ENCODE results near the gene PLCL1. TPM values are rescaled to one million over a fixed set of nuclear protein-coding genes. Genes with fewer than 3 reads are reported as not detected.

The PLCL1 gene
- total and polyA plus RNA-seq, 10 of the 15 experiments (the other 5 are each of a cell fraction or from before 2014, with no cell fraction given), result 0.03 to 1.5 (median 0.22) TPM

- no peak for TF ChIP-seq MEF2A (IDR thresholded peaks at IDR 0.05; ENCODE audit: insufficient read depth, low read depth, low read length)
- TF ChIP-seq CBX5 (IDR thresholded peaks at IDR 0.05; ENCODE audit: low read depth), result no peak
- no peak for TF ChIP-seq RCOR1 (conservative IDR thresholded peaks at IDR 0.05; ENCODE audit: low read depth, low read length)
- TF ChIP-seq ZBED1 (IDR thresholded peaks at IDR 0.05; ENCODE audit: borderline replicate concordance), result no peak
- TF ChIP-seq MEF2B (IDR thresholded peaks at IDR 0.05; ENCODE audit: partially characterized antibody, poor library complexity, severe bottlenecking), result no peak
- TF ChIP-seq ELK1 (IDR thresholded peaks at IDR 0.05; ENCODE audit: low read depth, low read length), result no peak
- no peak for TF ChIP-seq SKIL (IDR thresholded peaks at IDR 0.05; ENCODE audit: low read depth, poor library complexity, severe bottlenecking)
- no peak for TF ChIP-seq FOXK2 (IDR thresholded peaks at IDR 0.05)
- no peak for TF ChIP-seq NFYA (IDR thresholded peaks at IDR 0.05; ENCODE audit: borderline replicate concordance, low read depth, low read length)
Observed at GRCh38 chr2:197877038-197877437, 72.6 kb downstream of the PLCL1 start (continued).

GRCh38 chr2:197878792-197879191 is 74.4 kb downstream of the PLCL1 start:
- no peaks in the 10 kb centered on the region for H3K9me3 ChIP-seq (replicated peaks; ENCODE audit: control insufficient read depth, insufficient read depth, low read length)
- H3K79me2 ChIP-seq (ENCODE audit: control insufficient read depth, insufficient read depth, low read length), result no peaks in the 10 kb centered on the region
- intact Hi-C loops (cut with micrococcal nuclease; ENCODE audit: unreplicated experiment) (no loop called here), in situ Hi-C loops (cut with MboI) (no loop called here)
- FAIRE-seq, result no peak
- H3K4me3 ChIP-seq, result no peak overlapping the region
- TF ChIP-seq TCF3 (IDR thresholded peaks at IDR 0.05; ENCODE audit: borderline replicate concordance, insufficient read depth, low read depth, low read length), result no peak
- TF ChIP-seq CBFB (IDR thresholded peaks at IDR 0.05; ENCODE audit: low read depth), result no peak
- TF ChIP-seq ZNF622 (IDR thresholded peaks at IDR 0.05), result no peak
- TF ChIP-seq TAF1 (IDR thresholded peaks at IDR 0.05; ENCODE audit: borderline replicate concordance, low read depth, low read length), result no peak
- TF ChIP-seq MTA2 (IDR thresholded peaks at IDR 0.05; ENCODE audit: low read depth), result no peak
- no peak for TF ChIP-seq ZNF687 (IDR thresholded peaks at IDR 0.05)
- no peak for TF ChIP-seq NRF1 (conservative IDR thresholded peaks at IDR 0.05; ENCODE audit: low read depth, low read length)
- no peak for TF ChIP-seq SIX5 (IDR thresholded peaks at IDR 0.05; ENCODE audit: low read depth, low read length, severe bottlenecking)
- no peak for TF ChIP-seq EED (IDR thresholded peaks at IDR 0.05; ENCODE audit: low read depth)
- 72% methylated on average over 1 of the region's 1 CpG for WGBS (ENCODE audit: insufficient coverage, insufficient replicate concordance, low lambda C conversion rate, missing lambda C conversion rate)
- H3K27ac ChIP-seq (ENCODE audit: control insufficient read depth, insufficient read depth), result no peak overlapping the region
- no peak for DNase-seq (ENCODE audit: low read depth, low spot score)
- ATAC-seq, result no peak
- RAD21 ChIA-PET (ENCODE audit: unreplicated experiment), result interaction anchor here (0.5 to 1.4 kb wide), 4 partner anchors 16 to 171 kb away, joined by 3 read pairs; no protein-coding TSS in a partner anchor
- POLR2A ChIA-PET, result no interaction called here
- no peak overlapping the region for H2AFZ ChIP-seq (ENCODE audit: control insufficient read depth, low read depth, low read length)
- CTCF ChIA-PET, result interaction anchor here (0.7 to 1.2 kb wide), 2 partner anchors 13 to 17 kb away, joined by 3 read pairs; no protein-coding TSS in a partner anchor
- SMC1A ChIA-PET (ENCODE audit: uncharacterized antibody, unreplicated experiment), result interaction anchor here (0.7 to 4.3 kb wide), 8 partner anchors 10 to 177 kb away, joined by 3 to 18 read pairs (median 8); no protein-coding TSS in a partner anchor
- H3K27me3 ChIP-seq (replicated peaks in 1 of 2; ENCODE audit: control insufficient read depth in 2 of 2, insufficient read depth in 2 of 2, low read length in 1 of 2), result no peaks in the 10 kb centered on the region
- H3K9ac ChIP-seq (ENCODE audit: control insufficient read depth, insufficient read depth, low read length), result no peak overlapping the region
- no TSS peak for BruUV-seq (replicated peaks)
- no peaks in the 10 kb centered on the region for H4K20me1 ChIP-seq (ENCODE audit: control insufficient read depth, insufficient read depth)
- no peak overlapping the region for H3K4me2 ChIP-seq (ENCODE audit: control insufficient read depth, insufficient read depth)
- no peaks in the 10 kb centered on the region for H3K36me3 ChIP-seq (ENCODE audit: control insufficient read depth in 2 of 2, insufficient read depth in 2 of 2, low read length in 1 of 2)
- H3K4me1 ChIP-seq (ENCODE audit: control insufficient read depth, insufficient read depth, low read length), result no peaks in the 10 kb centered on the region
